GM12874 (cell line): ENCODE results near the gene LSM8.

ENCODE experiments used
- CTCF ChIP-seq: IDR thresholded peaks from 2 replicates; pipeline ENCODE4 v1.5.1; 2011; ENCODE audit warnings: low read depth, mild to moderate bottlenecking, control low read depth, low read length, moderate library complexity; ENCODE audit not compliant: insufficient read depth

The LSM8 gene

GRCh38 chr7:118214051-118214832, 30.3 kb downstream of the LSM8 start:
- TF ChIP-seq CTCF = no peak

- no peak for TF ChIP-seq CTCF
These were observed 30.8 kb downstream of the LSM8 start for GRCh38 chr7:118214833-118215182.

- no peak for TF ChIP-seq CTCF
These were observed 33.3 kb downstream of the LSM8 start for GRCh38 chr7:118217210-118217619.

- TF ChIP-seq CTCF = no peak
These were observed 34.6 kb downstream of the LSM8 start for GRCh38 chr7:118218413-118219156.

- no peak for TF ChIP-seq CTCF
These were observed 35.2 kb downstream of the LSM8 start for GRCh38 chr7:118219157-118219512.

- no peak for TF ChIP-seq CTCF
These were observed 36.6 kb downstream of the LSM8 start for GRCh38 chr7:118220583-118220982.

- TF ChIP-seq CTCF = no peak
These were observed 38.6 kb downstream of the LSM8 start for GRCh38 chr7:118222591-118222990.
